ENCODE results near the gene MORN2. TPM values are rescaled to one million over a fixed set of nuclear protein-coding genes. Genes with fewer than 3 reads are reported as not detected.

The MORN2 gene
- total and polyA plus RNA-seq, 2 of the 13 experiments (the other 11 are each of a cell fraction or from before 2014, with no cell fraction given) = 7.0 to 28.0 TPM

DNA sequence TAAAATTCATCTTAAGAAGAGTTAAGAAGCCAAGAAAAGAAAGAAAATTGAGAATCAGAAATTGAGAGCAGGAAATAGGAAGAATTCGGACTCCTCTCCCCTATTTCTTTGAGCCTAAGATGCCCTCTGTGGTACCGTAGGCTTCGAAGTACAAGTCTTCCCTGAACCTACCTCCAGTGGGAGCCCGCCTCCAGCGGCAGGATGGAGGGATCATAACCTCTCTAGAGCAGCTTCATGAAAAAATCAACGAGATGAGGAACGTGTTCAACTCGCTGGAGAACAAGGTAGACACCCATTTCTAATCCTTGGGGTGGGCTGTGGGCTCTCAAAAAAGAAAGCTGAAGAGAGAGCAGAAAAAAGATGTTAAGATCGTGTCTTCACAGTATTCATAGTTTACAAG lies 50.2 kb downstream of the MORN2 start (continued):
- TF ChIP-seq CHCHD3 (CRISPR knock-in tag; IDR thresholded peaks at IDR 0.05) = no peak
- TF ChIP-seq NR2F1 (CRISPR knock-in tag; IDR thresholded peaks at IDR 0.05) = peak; percentile 23 to 31; a peak in 1 of 4 replicates
- no peak for TF ChIP-seq MTF2 (CRISPR knock-in tag; IDR thresholded peaks at IDR 0.05; ENCODE audit: borderline replicate concordance)
- no peak for TF ChIP-seq MEIS1 (CRISPR knock-in tag; IDR thresholded peaks at IDR 0.05; ENCODE audit: borderline replicate concordance)
- no peak for TF ChIP-seq RBAK (CRISPR knock-in tag; IDR thresholded peaks at IDR 0.05)
- no peak for TF ChIP-seq ZBTB7A (CRISPR knock-in tag; IDR thresholded peaks at IDR 0.05)
- no peak for TF ChIP-seq ZNF318 (CRISPR knock-in tag; IDR thresholded peaks at IDR 0.05)
- TF ChIP-seq STAG1 (CRISPR knock-in tag; IDR thresholded peaks at IDR 0.05) = peak; percentile 77
- TF ChIP-seq MEF2D (CRISPR knock-in tag; IDR thresholded peaks at IDR 0.05) = no peak
- TF ChIP-seq FOXK1 (CRISPR knock-in tag; IDR thresholded peaks at IDR 0.05; ENCODE audit: borderline replicate concordance, low read depth) = no peak
- TF ChIP-seq, protein P1, sequence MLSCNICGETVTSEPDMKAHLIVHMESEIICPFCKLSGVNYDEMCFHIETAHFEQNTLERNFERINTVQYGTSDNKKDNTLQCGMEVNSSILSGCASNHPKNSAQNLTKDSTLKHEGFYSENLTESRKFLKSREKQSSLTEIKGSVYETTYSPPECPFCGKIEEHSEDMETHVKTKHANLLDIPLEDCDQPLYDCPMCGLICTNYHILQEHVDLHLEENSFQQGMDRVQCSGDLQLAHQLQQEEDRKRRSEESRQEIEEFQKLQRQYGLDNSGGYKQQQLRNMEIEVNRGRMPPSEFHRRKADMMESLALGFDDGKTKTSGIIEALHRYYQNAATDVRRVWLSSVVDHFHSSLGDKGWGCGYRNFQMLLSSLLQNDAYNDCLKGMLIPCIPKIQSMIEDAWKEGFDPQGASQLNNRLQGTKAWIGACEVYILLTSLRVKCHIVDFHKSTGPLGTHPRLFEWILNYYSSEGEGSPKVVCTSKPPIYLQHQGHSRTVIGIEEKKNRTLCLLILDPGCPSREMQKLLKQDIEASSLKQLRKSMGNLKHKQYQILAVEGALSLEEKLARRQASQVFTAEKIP (CRISPR knock-in tag; IDR thresholded peaks at IDR 0.05; ENCODE audit: borderline replicate concordance) = no peak
- no peak for TF ChIP-seq TCF12 (IDR thresholded peaks at IDR 0.05)
- TF ChIP-seq TCF12 (CRISPR knock-in tag; IDR thresholded peaks at IDR 0.05) = no peak
- TF ChIP-seq GPN1 (CRISPR knock-in tag; IDR thresholded peaks at IDR 0.05; ENCODE audit: borderline replicate concordance) = no peak
- no peak for TF ChIP-seq ZFAT (CRISPR knock-in tag; conservative IDR thresholded peaks at IDR 0.05)
- TF ChIP-seq ZNF282 (IDR thresholded peaks at IDR 0.05; ENCODE audit: partially characterized antibody) = no peak
- TF ChIP-seq HBP1 (CRISPR knock-in tag; IDR thresholded peaks at IDR 0.05; ENCODE audit: low read depth) = no peak
- TF ChIP-seq PCBP2 (optimal IDR thresholded peaks at IDR 0.05; ENCODE audit: low read depth, low read length, poor library complexity, severe bottlenecking) = no peak
- no peak for TF ChIP-seq RFXANK (CRISPR knock-in tag; IDR thresholded peaks at IDR 0.05)
- TF ChIP-seq SAP130 (CRISPR knock-in tag; IDR thresholded peaks at IDR 0.05; ENCODE audit: low read depth) = 0 out of 2 replicates have a peak, but pooled peaks have one; percentile 23
- no peak for TF ChIP-seq HOXA5 (CRISPR knock-in tag; IDR thresholded peaks at IDR 0.05)
